Activated CD4-positive, alpha-beta memory T cell treated with anti-CD3 and anti-CD28 coated beads for 36 hours (primary cell): Measurements from ENCODE around the gene NRG2. TPM values are rescaled to one million over a fixed set of nuclear protein-coding genes. Genes with fewer than 3 reads are reported as not detected.

Experiments used
- CTCF ChIA-PET: fragments of 350-600 bp; sonication (Branson Sonifier 250); formaldehyde crosslinking; loops from one replicate; lab custom pipeline; 2021; ENCODE audit warnings: antibody characterized with exemption, inconsistent platforms; lab: Charles Lee
- POLR2A ChIA-PET: fragments of 350-600 bp; sonication (Branson Sonifier 250); formaldehyde crosslinking; loops from one replicate; lab custom pipeline; 2021; ENCODE audit warnings: antibody characterized with exemption; lab: Charles Lee
- DNase-seq: peaks from one replicate; pipeline ENCODE4 v3.0.0-alpha.2; 2020
- H3K27ac Mint-ChIP-seq: one replicate; pipeline ENCODE4 v1.8.0; 2021; ENCODE audit warnings: mixed read lengths
- H3K27me3 Mint-ChIP-seq: one replicate; pipeline ENCODE4 v1.8.0; 2021; ENCODE audit warnings: mixed read lengths
- H3K36me3 Mint-ChIP-seq: one replicate; pipeline ENCODE4 v1.8.0; 2021; ENCODE audit warnings: mixed read lengths
- H3K4me1 Mint-ChIP-seq: one replicate; pipeline ENCODE4 v1.8.0; 2021; ENCODE audit warnings: low read depth, mixed read lengths
- H3K4me3 Mint-ChIP-seq: one replicate; pipeline ENCODE4 v1.8.0; 2021; ENCODE audit warnings: mild to moderate bottlenecking, mixed read lengths
- H3K9me3 Mint-ChIP-seq: one replicate; pipeline ENCODE4 v1.8.0; 2021; ENCODE audit warnings: mixed read lengths
- intact Hi-C: fragments of 100-400 bp; cut with micrococcal nuclease; formaldehyde crosslinking; loops from one replicate; pipeline ENCODE4 v1.15.1; 2023
- total RNA-seq, 2 experiments: library from RNA; stranded (reverse); gene quantifications; one replicate each; pipeline ENCODE4 v1.2.3, GENCODE V29; 2021

Gene NRG2
- total RNA-seq, 2 experiments from 2014 or later: not detected

DNA sequence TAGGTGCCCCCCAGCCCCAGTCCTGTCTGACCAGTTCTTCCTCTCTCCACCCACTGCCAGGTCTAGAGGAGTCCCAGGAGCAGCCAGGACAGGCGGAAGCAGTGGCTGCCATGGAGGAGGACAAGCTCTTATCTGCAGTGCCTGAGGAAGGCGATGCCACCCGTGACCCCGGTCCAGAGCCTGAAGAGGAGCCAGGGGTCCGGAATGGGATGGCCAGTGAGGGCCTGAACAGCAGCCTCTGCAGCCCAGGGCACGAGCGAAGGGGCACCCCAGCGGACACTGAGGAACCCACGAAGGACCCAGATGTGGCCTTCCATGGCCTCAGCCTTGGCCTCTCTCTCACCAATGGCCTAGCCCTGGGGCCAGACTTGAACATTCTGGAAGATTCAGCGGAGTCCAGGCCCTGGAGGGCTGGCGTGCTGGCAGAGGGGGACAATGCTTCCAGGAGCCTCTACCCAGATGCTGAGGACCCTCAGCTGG is 233.7 kb downstream of the NRG2 start:
- intact Hi-C loops: no loop called here
- Mint-ChIP-seq H3K27ac (no peak overlapping the region), H3K27me3 (peaks cover 10% of the 10 kb centered on the region), H3K36me3 (no peaks in the 10 kb centered on the region), H3K4me1 (no peaks in the 10 kb centered on the region), H3K4me3 (no peak overlapping the region), H3K9me3 (no peaks in the 10 kb centered on the region)
- DNase-seq: no peak
- POLR2A ChIA-PET: no interaction called here
- CTCF ChIA-PET: interaction anchor here (1.5 kb wide), 1 partner anchor 22 kb away, joined by 4 read pairs; no protein-coding TSS in a partner anchor

DNA sequence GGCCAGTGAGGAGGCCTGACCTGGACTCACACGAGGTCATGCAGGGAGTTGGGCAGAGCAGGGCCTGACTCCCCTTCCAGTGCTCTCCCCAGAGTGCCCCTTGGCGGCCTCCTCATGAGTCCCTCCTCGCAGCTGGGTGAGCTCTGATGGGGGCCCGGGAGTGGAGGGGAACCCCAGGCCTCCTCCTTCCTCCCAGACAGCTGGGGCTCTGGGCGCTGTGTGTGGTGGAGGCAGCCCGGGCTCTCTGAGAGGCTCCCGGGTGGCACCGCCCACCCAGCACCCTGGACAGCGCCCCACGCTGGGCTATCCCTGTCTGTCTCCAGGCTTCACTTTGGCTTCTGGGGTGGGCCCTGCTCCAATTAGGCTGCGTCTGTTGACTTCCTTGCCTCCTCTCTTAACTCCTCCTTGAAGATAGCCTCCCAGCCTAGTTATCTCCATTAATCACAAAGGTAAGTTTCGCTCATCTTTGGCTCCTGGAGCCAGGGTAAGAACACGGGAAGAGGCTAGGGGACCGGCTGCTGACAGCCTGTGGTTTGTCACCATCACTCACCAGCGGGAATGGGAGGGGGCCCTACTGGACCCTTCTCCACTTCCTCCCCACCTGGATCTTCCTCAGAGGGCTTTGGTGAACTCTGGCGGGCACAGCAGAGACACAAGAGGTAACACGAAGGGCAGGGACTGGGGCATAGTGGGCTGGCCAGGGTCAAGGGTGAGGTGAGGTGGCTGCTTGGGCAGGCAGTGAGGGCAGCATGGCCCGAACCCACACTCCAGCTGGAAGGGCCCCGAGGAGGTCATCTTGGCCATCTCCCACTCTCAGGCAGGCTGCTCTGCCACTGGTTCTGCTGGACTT is 234.4 kb downstream of the NRG2 start:
- Mint-ChIP-seq H3K36me3 (no peaks in the 10 kb centered on the region), H3K27ac (no peak overlapping the region), H3K4me1 (no peaks in the 10 kb centered on the region), H3K27me3 (peaks cover 11% of the 10 kb centered on the region), H3K4me3 (no peak overlapping the region), H3K9me3 (no peaks in the 10 kb centered on the region)
- ChIA-PET POLR2A (no interaction called here), CTCF (no interaction called here)
- DNase-seq: peak; percentile 57
- intact Hi-C loops: no loop called here

GRCh38 chr5:139807647-139808030 is 235.5 kb downstream of the NRG2 start:
- DNase-seq: no peak
- no peak overlapping the region for H3K27ac Mint-ChIP-seq
- H3K4me1 Mint-ChIP-seq: no peaks in the 10 kb centered on the region
- H3K27me3 Mint-ChIP-seq: peaks cover 11% of the 10 kb centered on the region
- ChIA-PET POLR2A (no interaction called here), CTCF (interaction anchor here (2.2 to 3.1 kb wide), 2 partner anchors 21 to 161 kb away, joined by 6 to 18 read pairs; no protein-coding TSS in a partner anchor)
- intact Hi-C loops: no loop called here
- H3K4me3 Mint-ChIP-seq: no peak overlapping the region
- H3K36me3 Mint-ChIP-seq: no peaks in the 10 kb centered on the region
- no peaks in the 10 kb centered on the region for H3K9me3 Mint-ChIP-seq

DNA sequence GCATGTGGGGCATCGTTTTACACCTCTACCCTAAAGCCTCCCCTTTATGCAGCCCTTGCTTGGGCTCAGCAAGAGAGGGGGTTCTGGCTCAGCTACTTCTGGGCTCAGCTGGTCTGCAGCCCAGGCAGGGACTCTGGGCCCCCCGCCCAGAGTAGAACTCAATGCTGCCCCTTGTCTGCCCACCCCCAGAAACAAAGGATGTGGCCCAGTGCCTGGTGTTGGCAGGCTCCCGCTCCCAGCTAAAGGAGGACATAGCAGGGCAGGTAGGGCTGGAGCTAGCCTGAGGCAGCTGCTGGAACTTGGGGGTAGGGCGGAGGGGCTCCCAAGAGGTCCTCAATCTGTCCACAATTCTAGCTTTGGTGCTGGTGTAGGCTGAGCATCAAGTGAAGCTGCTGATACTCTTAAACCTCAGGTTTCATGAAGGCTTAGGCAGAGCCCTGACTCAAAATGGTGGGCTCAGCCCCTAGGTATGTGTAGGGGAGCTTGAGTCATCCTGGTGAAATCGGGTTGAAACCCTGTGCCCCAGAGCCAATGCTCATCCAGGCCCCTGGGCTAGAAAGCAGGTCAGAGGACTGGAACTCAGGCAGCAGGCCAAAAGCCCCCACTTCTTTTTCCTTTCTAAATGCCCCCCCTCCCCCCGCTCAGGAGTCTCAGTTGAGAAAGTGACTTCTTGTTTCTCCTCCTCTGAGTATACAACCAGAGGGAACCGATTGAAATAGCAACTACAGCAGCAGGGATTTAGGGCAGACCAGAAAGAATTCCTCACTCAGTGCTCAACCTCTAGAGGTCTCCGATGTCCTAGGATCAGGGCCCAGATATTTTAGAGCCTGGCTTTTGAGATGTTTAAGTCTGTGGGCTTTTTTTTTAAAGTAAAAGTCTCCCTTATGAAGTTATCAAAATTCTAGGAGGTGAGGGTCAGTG is 236.1 kb downstream of the NRG2 start:
- peaks cover 9% of the 10 kb centered on the region for H3K27me3 Mint-ChIP-seq
- ChIA-PET CTCF (interaction anchor here (0.9 to 3.1 kb wide), 3 partner anchors 20 to 162 kb away, joined by 3 to 18 read pairs (median 6); no protein-coding TSS in a partner anchor), POLR2A (no interaction called here)
- no peak overlapping the region for H3K27ac Mint-ChIP-seq
- no peak overlapping the region for H3K4me3 Mint-ChIP-seq
- DNase-seq: no peak
- H3K36me3 Mint-ChIP-seq: no peaks in the 10 kb centered on the region
- H3K9me3 Mint-ChIP-seq: no peaks in the 10 kb centered on the region
- intact Hi-C loops: no loop called here
- no peaks in the 10 kb centered on the region for H3K4me1 Mint-ChIP-seq

DNA sequence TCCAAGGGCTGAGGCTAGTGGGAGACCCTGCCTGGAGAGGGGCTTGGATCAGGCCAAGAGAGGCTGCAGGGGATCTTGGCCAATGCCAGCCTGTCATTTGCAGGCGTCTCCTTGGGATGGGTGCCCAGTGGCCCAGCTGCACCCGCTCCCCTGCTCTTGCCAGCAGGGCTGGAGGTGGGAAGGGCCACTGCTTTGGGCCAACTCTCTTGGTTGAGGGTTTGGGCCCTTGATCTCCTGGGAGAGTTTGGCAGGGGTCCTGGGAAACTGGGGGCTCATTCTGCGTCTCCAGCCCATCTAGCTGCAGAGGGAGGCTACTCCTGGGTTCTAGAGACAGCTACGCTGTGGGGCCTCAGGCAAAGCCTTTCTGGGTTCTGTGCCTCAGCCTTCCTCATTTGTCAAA is 237.0 kb downstream of the NRG2 start:
- Mint-ChIP-seq H3K27ac (no peak overlapping the region), H3K4me3 (no peak overlapping the region), H3K36me3 (no peaks in the 10 kb centered on the region), H3K9me3 (no peaks in the 10 kb centered on the region), H3K27me3 (peaks cover 16% of the 10 kb centered on the region), H3K4me1 (no peaks in the 10 kb centered on the region)
- ChIA-PET POLR2A (no interaction called here), CTCF (interaction anchor here (0.9 to 3.1 kb wide), 3 partner anchors 20 to 163 kb away, joined by 3 to 18 read pairs (median 6); no protein-coding TSS in a partner anchor)
- intact Hi-C loops: no loop called here
- no peak for DNase-seq

- CTCF ChIA-PET: interaction anchor here (2.2 to 3.1 kb wide), 2 partner anchors 19 to 163 kb away, joined by 6 to 18 read pairs; no protein-coding TSS in a partner anchor
- DNase-seq: no peak
- POLR2A ChIA-PET: no interaction called here
- Mint-ChIP-seq H3K36me3 (no peaks in the 10 kb centered on the region), H3K9me3 (no peaks in the 10 kb centered on the region), H3K27ac (no peak overlapping the region), H3K27me3 (peaks cover 18% of the 10 kb centered on the region), H3K4me1 (no peaks in the 10 kb centered on the region), H3K4me3 (no peak overlapping the region)
- intact Hi-C loops: no loop called here
Observed at GRCh38 chr5:139805545-139805944, 237.6 kb downstream of the NRG2 start.

DNA sequence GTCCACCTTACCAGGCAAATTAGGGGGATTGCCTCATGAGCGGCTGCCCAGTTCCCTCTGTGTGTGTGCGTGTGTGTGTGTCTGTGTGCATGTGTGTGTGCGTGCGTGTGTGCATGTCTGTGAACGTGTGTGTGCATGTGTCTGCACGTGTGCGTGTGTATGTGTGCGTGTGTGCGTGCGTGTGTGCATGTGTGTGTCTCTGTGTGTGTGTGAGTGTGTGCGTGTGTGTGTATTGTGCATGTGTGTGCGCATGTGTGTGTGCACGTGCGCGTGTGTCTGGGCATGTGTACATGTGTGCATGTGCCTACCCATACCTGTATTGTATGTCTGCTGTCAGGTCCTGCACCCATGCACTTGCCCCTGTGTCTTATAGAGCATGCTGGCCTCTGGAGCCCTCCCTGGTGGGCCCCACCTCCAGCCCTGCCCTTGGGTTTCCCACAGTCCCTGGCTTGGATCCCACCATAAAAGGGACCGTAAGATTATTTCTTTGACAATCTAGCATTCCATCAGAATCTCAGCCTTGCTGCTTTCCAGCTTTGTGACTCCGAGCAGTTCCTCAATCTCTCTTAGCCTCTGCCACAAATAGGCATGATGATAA is 238.2 kb downstream of the NRG2 start:
- H3K9me3 Mint-ChIP-seq: no peaks in the 10 kb centered on the region
- ChIA-PET CTCF (interaction anchor here (1.0 to 3.1 kb wide), 2 partner anchors 18 kb away, joined by 3 to 18 read pairs; no protein-coding TSS in a partner anchor), POLR2A (no interaction called here)
- intact Hi-C loops: no loop called here
- no peak for DNase-seq
- no peaks in the 10 kb centered on the region for H3K4me1 Mint-ChIP-seq
- H3K27ac Mint-ChIP-seq: no peak overlapping the region
- H3K4me3 Mint-ChIP-seq: no peak overlapping the region
- H3K36me3 Mint-ChIP-seq: no peaks in the 10 kb centered on the region
- H3K27me3 Mint-ChIP-seq: peaks cover 23% of the 10 kb centered on the region

DNA sequence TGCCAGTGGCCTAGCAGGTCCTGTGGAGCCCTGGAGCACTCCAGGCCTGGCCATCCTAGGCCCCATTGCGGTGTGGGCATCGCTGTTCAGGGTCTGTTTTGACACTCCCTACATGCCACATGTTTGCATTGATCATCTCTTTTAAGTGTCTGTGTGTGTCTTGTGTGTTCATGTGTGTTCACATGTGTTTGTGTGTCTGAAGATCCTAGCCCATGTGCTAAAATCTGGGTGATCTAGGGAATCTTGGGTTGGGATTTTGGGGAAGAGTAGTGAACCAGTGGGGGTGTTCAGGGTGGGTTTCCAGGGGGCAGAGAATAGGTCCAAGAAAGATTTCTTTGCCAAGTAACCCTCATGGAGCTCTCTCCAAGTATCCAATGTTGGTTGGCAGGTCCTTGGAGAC is 239.1 kb downstream of the NRG2 start:
- ChIA-PET POLR2A (no interaction called here), CTCF (interaction anchor here (1.0 kb wide), 1 partner anchor 17 kb away, joined by 3 read pairs; no protein-coding TSS in a partner anchor)
- no peak for DNase-seq
- H3K4me3 Mint-ChIP-seq: no peak overlapping the region
- no peak overlapping the region for H3K27ac Mint-ChIP-seq
- H3K4me1 Mint-ChIP-seq: no peaks in the 10 kb centered on the region
- H3K27me3 Mint-ChIP-seq: peaks cover 27% of the 10 kb centered on the region
- no peaks in the 10 kb centered on the region for H3K36me3 Mint-ChIP-seq
- intact Hi-C loops: no loop called here
- no peaks in the 10 kb centered on the region for H3K9me3 Mint-ChIP-seq

DNA sequence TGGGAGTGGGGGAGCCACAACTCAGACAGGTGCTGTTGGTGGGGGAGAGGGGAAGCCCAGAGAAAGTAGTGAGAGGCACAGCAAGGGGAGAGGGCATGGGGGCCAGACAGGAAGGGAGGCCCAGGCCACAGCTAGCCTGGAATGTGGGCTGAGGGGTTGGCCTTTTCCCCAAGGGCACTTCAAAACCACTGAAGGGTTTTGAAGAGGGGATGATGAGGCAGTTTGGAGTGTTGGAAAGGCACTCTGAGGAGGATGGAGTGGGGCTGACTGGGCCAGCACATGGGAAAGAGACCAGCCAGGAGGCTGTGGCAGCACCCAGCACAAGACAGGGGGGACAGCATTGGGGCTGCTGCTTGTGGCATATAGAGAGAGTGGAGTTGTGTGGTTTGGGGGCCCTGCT is 243.7 kb downstream of the NRG2 start:
- intact Hi-C loops: no loop called here
- POLR2A ChIA-PET: no interaction called here
- H3K27me3 Mint-ChIP-seq: peaks cover 48% of the 10 kb centered on the region
- H3K9me3 Mint-ChIP-seq: no peaks in the 10 kb centered on the region
- no peak overlapping the region for H3K27ac Mint-ChIP-seq
- no peak for DNase-seq
- no peaks in the 10 kb centered on the region for H3K4me1 Mint-ChIP-seq
- H3K36me3 Mint-ChIP-seq: no peaks in the 10 kb centered on the region
- H3K4me3 Mint-ChIP-seq: no peak overlapping the region
- CTCF ChIA-PET: interaction anchor here (5.5 kb wide), 1 partner anchor 12 kb away, joined by 36 read pairs; no protein-coding TSS in a partner anchor

DNA sequence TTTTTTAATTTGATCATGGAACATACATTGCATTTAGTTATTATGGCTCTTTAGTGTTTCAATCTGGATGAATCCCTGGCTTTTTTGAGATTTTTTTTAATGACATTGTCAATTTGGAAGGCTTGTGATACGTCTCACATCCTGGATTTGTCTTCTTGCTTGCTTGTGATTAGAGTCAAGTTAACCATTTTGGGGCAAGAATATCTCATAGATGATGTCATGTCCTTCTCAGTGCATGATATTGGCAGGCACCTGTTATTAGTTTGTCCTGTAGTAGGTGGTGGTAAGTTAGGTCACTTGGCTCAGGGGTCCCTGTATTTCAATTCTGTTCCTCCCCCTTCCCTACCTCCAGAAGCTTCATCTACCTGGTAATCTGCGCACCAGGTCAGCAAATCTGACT is 244.2 kb downstream of the NRG2 start:
- Mint-ChIP-seq H3K4me3 (no peak overlapping the region), H3K4me1 (no peaks in the 10 kb centered on the region), H3K27ac (no peak overlapping the region), H3K9me3 (no peaks in the 10 kb centered on the region), H3K27me3 (peaks cover 51% of the 10 kb centered on the region), H3K36me3 (no peaks in the 10 kb centered on the region)
- intact Hi-C loops: no loop called here
- ChIA-PET CTCF (interaction anchor here (5.5 kb wide), 1 partner anchor 11 kb away, joined by 36 read pairs; no protein-coding TSS in a partner anchor), POLR2A (no interaction called here)
- DNase-seq: no peak

- Mint-ChIP-seq H3K4me3 (no peak overlapping the region), H3K4me1 (no peaks in the 10 kb centered on the region), H3K9me3 (no peaks in the 10 kb centered on the region), H3K27ac (no peak overlapping the region), H3K27me3 (peaks cover 51% of the 10 kb centered on the region), H3K36me3 (no peaks in the 10 kb centered on the region)
- intact Hi-C loops: no loop called here
- ChIA-PET POLR2A (no interaction called here), CTCF (interaction anchor here (0.6 to 5.5 kb wide), 3 partner anchors 10 to 171 kb away, joined by 3 to 36 read pairs (median 17); no protein-coding TSS in a partner anchor)
- DNase-seq: no peak
Observed at GRCh38 chr5:139797856-139798510, 245.1 kb downstream of the NRG2 start.
